Glomerular visceral epithelial cell (primary cell): ENCODE results near the gene ZNF90.
"Not testable (repeated sequence)": the region's sequence is repeated elsewhere in the genome, so short reads cannot be mapped to it uniquely, and the experiment has no call there.

Experiments
- DNase-seq: peaks from one replicate; pipeline ENCODE4 v3.0.0-alpha.2; 2016; ENCODE audit errors: extremely low spot score

ZNF90 gene

GRCh38 chr19:20077791-20078463 is at the start of gene ZNF90:
TSS of gene ZNF90 (plus strand) at chr19:20078000. CDS start at chr19:20078133, 133 bp downstream.
- no peak for DNase-seq

- no peak for DNase-seq
Measured at GRCh38 chr19:20028611-20029010, 49.2 kb upstream of the ZNF90 start.

- DNase-seq: no peak
Measured at GRCh38 chr19:20035935-20036334, 41.9 kb upstream of the ZNF90 start.

GRCh38 chr19:20038358-20039202 is 39.2 kb upstream of the ZNF90 start:
- DNase-seq: no peak

GRCh38 chr19:20039203-20039723 is 38.5 kb upstream of the ZNF90 start, which contains the start of gene ZNF682:
TSS of gene ZNF682 (minus strand) at chr19:20039505. CDS start at chr19:20039345, 160 bp downstream.
- peak; percentile 68 for DNase-seq

GRCh38 chr19:20044663-20045062 is 33.1 kb upstream of the ZNF90 start:
- no peak for DNase-seq

- not testable (repeated sequence) for DNase-seq
Measured at GRCh38 chr19:20045742-20046141, 32.1 kb upstream of the ZNF90 start.

GRCh38 chr19:20051841-20052768 is 25.7 kb upstream of the ZNF90 start:
- DNase-seq: peak; percentile 14

GRCh38 chr19:20058738-20059137 is 19.1 kb upstream of the ZNF90 start:
- DNase-seq: not testable (repeated sequence)

- no peak for DNase-seq
Measured at GRCh38 chr19:20060282-20060681, 17.5 kb upstream of the ZNF90 start.

GRCh38 chr19:20066861-20067260 is 10.9 kb upstream of the ZNF90 start:
- no peak for DNase-seq

- DNase-seq: no peak
Measured at GRCh38 chr19:20067943-20068342, 9.9 kb upstream of the ZNF90 start.

- not testable (repeated sequence) for DNase-seq
Measured at GRCh38 chr19:20068559-20068958, 9.2 kb upstream of the ZNF90 start.

- no peak for DNase-seq
Measured at GRCh38 chr19:20070691-20071090, 7.1 kb upstream of the ZNF90 start.

GRCh38 chr19:20072936-20073335 is 4.9 kb upstream of the ZNF90 start:
- DNase-seq: no peak

GRCh38 chr19:20078581-20079031 is 806 bp downstream of the ZNF90 start:
- DNase-seq: no peak

GRCh38 chr19:20079476-20079875 is 1.7 kb downstream of the ZNF90 start:
- DNase-seq: no peak

GRCh38 chr19:20080656-20081055 is 2.9 kb downstream of the ZNF90 start:
- no peak for DNase-seq

- not testable (repeated sequence) for DNase-seq
Measured at GRCh38 chr19:20082232-20082833, 4.5 kb downstream of the ZNF90 start.

- DNase-seq: not testable (repeated sequence)
Measured at GRCh38 chr19:20082876-20083275, 5.1 kb downstream of the ZNF90 start.

GRCh38 chr19:20102097-20102496 is 24.3 kb downstream of the ZNF90 start:
- no peak for DNase-seq
